B cell (primary cell): ENCODE results near the gene POC1B. TPM values are rescaled to one million over a fixed set of nuclear protein-coding genes. Genes with fewer than 3 reads are reported as not detected.

Experiments
- ATAC-seq: fragments of 200-7000 bp; cut with Tn5 transposase; one replicate; pipeline ENCODE4 v1.10.0; 2021; ENCODE audit warnings: low read depth, mild to moderate bottlenecking, moderate number of reproducible peaks, moderate library complexity
- CTCF ChIA-PET: fragments of 350-600 bp; sonication (Branson Sonifier 250); formaldehyde crosslinking; loops from one replicate; lab custom pipeline; 2021; ENCODE audit warnings: antibody characterized with exemption, inconsistent platforms; lab: Charles Lee
- POLR2A ChIA-PET: fragments of 350-600 bp; sonication (Branson Sonifier 250); formaldehyde crosslinking; loops from one replicate; lab custom pipeline; 2021; ENCODE audit warnings: antibody characterized with exemption; lab: Charles Lee
- DNase-seq: peaks from one replicate; pipeline ENCODE4 v3.0.0; 2013
- H2AFZ ChIP-seq: 2 replicates; pipeline ENCODE4 v1.6.1; 2012; ENCODE audit warnings: mild to moderate bottlenecking, low read depth, low read length; ENCODE audit not compliant: insufficient read depth, poor library complexity, severe bottlenecking
- H3K27ac ChIP-seq, 2 donors: 1 replicate in 1 of 2; 2 replicates in 1 of 2; pipeline ENCODE4 v1.5.1; 2012 to 2013; ENCODE audit warnings: low read length in 2 of 2, mild to moderate bottlenecking in 2 of 2, moderate library complexity in 1 of 2
- H3K27me3 ChIP-seq, 4 experiments: fragments of 200-600 bp in 1 of 4; sonication (generic) in 1 of 4; replicated peaks in 1 of 4; 1 replicate in 2 of 4; 2 replicates in 2 of 4; pipeline versions ENCODE4 v1.6.1 to v1.7.0; 2013 to 2016; ENCODE audit warnings: low read length in 3 of 4, mild to moderate bottlenecking in 2 of 4, mixed read lengths in 1 of 4, moderate library complexity in 1 of 4; ENCODE audit not compliant: insufficient read depth in 4 of 4, control insufficient read depth in 3 of 4; ENCODE audit errors: control extremely low read depth in 1 of 4
- H3K36me3 ChIP-seq, 2 experiments: replicated peaks in 1 of 2; 1 replicate in 1 of 2; 2 replicates in 1 of 2; pipeline versions ENCODE4 v1.6.1 to v1.7.1; 2013; ENCODE audit warnings: low read length in 1 of 2; ENCODE audit not compliant: insufficient read depth in 2 of 2, control insufficient read depth in 1 of 2; ENCODE audit errors: control extremely low read depth in 1 of 2, extremely low read depth in 1 of 2
- H3K4me1 ChIP-seq, 2 donors: fragments of 200-600 bp in 1 of 2; sonication (generic) in 1 of 2; 1 replicate in 1 of 2; 2 replicates in 1 of 2; pipeline versions ENCODE4 v1.5.1 to v1.6.1; 2013 to 2017; ENCODE audit warnings: low read length in 2 of 2; ENCODE audit not compliant: control insufficient read depth in 2 of 2, insufficient read depth in 2 of 2
- H3K4me2 ChIP-seq: replicated peaks from 2 replicates; pipeline ENCODE3; 2012; ENCODE audit warnings: mild to moderate bottlenecking, low read depth, low read length; ENCODE audit not compliant: poor library complexity, severe bottlenecking
- H3K4me3 ChIP-seq, 5 experiments: fragments of 200-600 bp in 1 of 5; sonication (generic) in 1 of 5; 1 replicate in 3 of 5; 2 replicates in 2 of 5; pipeline versions ENCODE4 v1.5.1 to v1.7.0; 2011 to 2016; ENCODE audit warnings: low read length in 4 of 5, mild to moderate bottlenecking in 4 of 5, low read depth in 2 of 5, control low read depth in 1 of 5, moderate library complexity in 1 of 5; ENCODE audit not compliant: insufficient read depth in 1 of 5; ENCODE audit errors: control extremely low read depth in 1 of 5, extremely low read depth in 1 of 5
- H3K79me2 ChIP-seq: fragments of 200-600 bp; sonication (generic); one replicate; pipeline ENCODE4 v1.6.0; 2016; ENCODE audit warnings: low read length; ENCODE audit not compliant: control insufficient read depth, insufficient read depth
- H3K9ac ChIP-seq: fragments of 200-600 bp; sonication (generic); 2 replicates; pipeline ENCODE4 v1.6.1; 2017; ENCODE audit warnings: mild to moderate bottlenecking, low read length, moderate library complexity
- H3K9me3 ChIP-seq, 3 donors: one replicate each; pipeline versions ENCODE4 v1.6.1 to v1.7.1; 2013; ENCODE audit warnings: low read length in 2 of 3; ENCODE audit not compliant: control insufficient read depth in 2 of 3, insufficient read depth in 1 of 3; ENCODE audit errors: control extremely low read depth in 1 of 3
- H4K20me1 ChIP-seq: 2 replicates; pipeline ENCODE4 v1.6.0; 2012; ENCODE audit warnings: mild to moderate bottlenecking, low read length; ENCODE audit not compliant: insufficient read depth, control insufficient read depth, poor library complexity, severe bottlenecking
- H3K27ac Mint-ChIP-seq: one replicate; pipeline ENCODE4 v1.8.0; 2021; ENCODE audit warnings: mixed read lengths
- H3K27me3 Mint-ChIP-seq: one replicate; pipeline ENCODE4 v1.8.0; 2021; ENCODE audit warnings: mixed read lengths
- H3K4me1 Mint-ChIP-seq: one replicate; pipeline ENCODE4 v1.8.0; 2021; ENCODE audit warnings: mixed read lengths
- H3K4me3 Mint-ChIP-seq: one replicate; pipeline ENCODE4 v1.8.0; 2021; ENCODE audit warnings: mixed read lengths
- H3K9me3 Mint-ChIP-seq: one replicate; pipeline ENCODE4 v1.8.0; 2022; ENCODE audit warnings: mixed read lengths; ENCODE audit not compliant: insufficient read depth
- CTCF ChIP-seq: fragments of 200-600 bp; IDR thresholded peaks from one replicate; pipeline ENCODE4 v1.8.0; 2022; ENCODE audit warnings: antibody characterized with exemption, mild to moderate bottlenecking
- EZH2 ChIP-seq: IDR thresholded peaks from 2 replicates; pipeline ENCODE4 v1.6.1; 2012; ENCODE audit warnings: borderline replicate concordance, low read depth, mild to moderate bottlenecking, moderate library complexity, low read length; ENCODE audit not compliant: insufficient read depth, poor library complexity, severe bottlenecking
- WGBS: methylation state at CpG from one replicate; pipeline ENCODE4 v1.1.5; 2013; ENCODE audit warnings: missing lambda C conversion rate; ENCODE audit not compliant: insufficient coverage; 5-methylcytosine and 5-hydroxymethylcytosine counted together
- intact Hi-C: fragments of 100-400 bp; cut with micrococcal nuclease; formaldehyde crosslinking; loops from one replicate; pipeline ENCODE4 v1.10.0; 2022
- polyA plus RNA-seq: library from polyadenylated mRNA; depleted of rRNA; stranded (reverse); fragments of >200 nt; gene quantifications from 2 replicates; pipeline ENCODE4 v1.2.3, GENCODE V29; 2012
- total RNA-seq, 2 donors: library from RNA; stranded (reverse); fragments of 120-200 nt in 1 of 2; gene quantifications; 1 replicate in 1 of 2; 2 replicates in 1 of 2; pipeline versions ENCODE4 v1.2.3 to v1.2.4, GENCODE V29; 2013 to 2022

The POC1B gene
- total and polyA plus RNA-seq, 2 donors (not counting 1 experiment from before 2014, with no cell fraction given): 12.0 to 39.5 TPM

- 100% methylated on average over 1 of the region's 2 CpGs for WGBS
- Mint-ChIP-seq H3K27ac (no peak overlapping the region), H3K4me1 (peaks cover 5% of the 10 kb centered on the region), H3K9me3 (no peaks in the 10 kb centered on the region), H3K27me3 (no peaks in the 10 kb centered on the region), H3K4me3 (no peak overlapping the region)
- Histone ChIP-seq H4K20me1 (no peaks in the 10 kb centered on the region), H3K9me3 (no peaks in the 10 kb centered on the region), H3K4me3 (no peak overlapping the region), H3K36me3 (no peaks in the 10 kb centered on the region), H3K4me1 (peaks cover 3 to 4% of the 10 kb centered on the region in 2 donors), H3K79me2 (no peaks in the 10 kb centered on the region), H3K27ac (no peak overlapping the region), H3K27me3 (no peaks in the 10 kb centered on the region), H2AFZ (no peak overlapping the region), H3K9ac (no peak overlapping the region), H3K4me2 (no peak overlapping the region)
- TF ChIP-seq CTCF: no peak
- TF ChIP-seq EZH2: no peak
- intact Hi-C loops: no loop called here
- CTCF ChIA-PET: no interaction called here
- ATAC-seq: no peak
- DNase-seq: no peak
- POLR2A ChIA-PET: interaction anchor here (0.7 kb wide), 1 partner anchor 140 kb away, joined by 3 read pairs; no protein-coding TSS in a partner anchor
Measured at GRCh38 chr12:89373763-89374572, 151.9 kb downstream of the POC1B start.
